NCI-H1436 (cell line): Measurements from ENCODE around the gene FAM184A.

ENCODE experiments used
- DNase-seq: peaks from one replicate; lab custom pipeline; 2025; lab: John Stamatoyannopoulos, UW

Gene FAM184A

GRCh38 chr6:118913161-118913560 is 165.3 kb downstream of the FAM184A start:
- no peak for DNase-seq

GRCh38 chr6:118912646-118913045 is 165.8 kb downstream of the FAM184A start:
- DNase-seq: peak; percentile 38
